HCT116 (cell line): ENCODE results near the gene TSPAN3.

Experiments used
- CEBPB ChIP-seq: IDR thresholded peaks from 2 replicates; pipeline ENCODE4 v1.6.1; 2012; ENCODE audit warnings: low read depth
- CTCF ChIP-seq, 3 experiments: fragments of 200-600 bp in 1 of 3; sonication (generic) in 1 of 3; IDR thresholded peaks in 2 of 3; conservative IDR thresholded peaks in 1 of 3; 2 replicates each; pipeline ENCODE4 v1.5.1; 2012 to 2017; ENCODE audit warnings: low read depth in 2 of 3, low read length in 2 of 3, antibody characterized with exemption in 1 of 3, borderline replicate concordance in 1 of 3, control low read depth in 1 of 3, mild to moderate bottlenecking in 1 of 3, mixed read lengths in 1 of 3, mixed run types in 1 of 3, moderate library complexity in 1 of 3; ENCODE audit not compliant: insufficient read depth in 1 of 3
- ELF1 ChIP-seq: IDR thresholded peaks from 2 replicates; pipeline ENCODE4 v1.6.1; 2012; ENCODE audit warnings: low read depth, borderline replicate concordance
- EZH2 ChIP-seq: fragments of 200-600 bp; sonication (generic); IDR thresholded peaks from 2 replicates; pipeline ENCODE4 v1.6.1; 2017; ENCODE audit warnings: antibody characterized with exemption, mixed run types
- EZH2phosphoT487 ChIP-seq: fragments of 200-600 bp; IDR thresholded peaks from 2 replicates; pipeline ENCODE4 v1.6.1; 2018; ENCODE audit warnings: antibody characterized with exemption, borderline replicate concordance
- JUND ChIP-seq: IDR thresholded peaks from 2 replicates; pipeline ENCODE4 v1.6.1; 2012
- POLR2A ChIP-seq: IDR thresholded peaks from 2 replicates; pipeline ENCODE4 v1.7.0; 2011; ENCODE audit warnings: borderline replicate concordance; ENCODE audit not compliant: insufficient read depth, insufficient read length; ENCODE audit errors: extremely low read depth
- POLR2AphosphoS5 ChIP-seq: IDR thresholded peaks from 2 replicates; pipeline ENCODE4 v1.6.1; 2011; ENCODE audit warnings: mild to moderate bottlenecking, low read depth, low read length, moderate library complexity
- REST ChIP-seq: IDR thresholded peaks from 2 replicates; pipeline ENCODE4 v1.6.1; 2012; ENCODE audit warnings: low read depth
- SP1 ChIP-seq: IDR thresholded peaks from 2 replicates; pipeline ENCODE4 v1.6.1; 2012; ENCODE audit warnings: low read depth
- TCF7L2 ChIP-seq: IDR thresholded peaks from 2 replicates; pipeline ENCODE4 v1.7.0; 2011; ENCODE audit warnings: borderline replicate concordance, inconsistent platforms; ENCODE audit not compliant: insufficient read depth, insufficient read length; ENCODE audit errors: extremely low read depth
- ZNF274 ChIP-seq: fragments of 200-500 bp; sonication (Bioruptor generic); IDR thresholded peaks from 2 replicates; pipeline ENCODE4 v1.6.1; 2014; ENCODE audit warnings: mild to moderate bottlenecking, low read depth, low read length, inconsistent platforms
- TF ChIP-seq, protein P1 (sequence below): IDR thresholded peaks from 2 replicates; pipeline ENCODE4 v1.6.1; 2012

DNA sequence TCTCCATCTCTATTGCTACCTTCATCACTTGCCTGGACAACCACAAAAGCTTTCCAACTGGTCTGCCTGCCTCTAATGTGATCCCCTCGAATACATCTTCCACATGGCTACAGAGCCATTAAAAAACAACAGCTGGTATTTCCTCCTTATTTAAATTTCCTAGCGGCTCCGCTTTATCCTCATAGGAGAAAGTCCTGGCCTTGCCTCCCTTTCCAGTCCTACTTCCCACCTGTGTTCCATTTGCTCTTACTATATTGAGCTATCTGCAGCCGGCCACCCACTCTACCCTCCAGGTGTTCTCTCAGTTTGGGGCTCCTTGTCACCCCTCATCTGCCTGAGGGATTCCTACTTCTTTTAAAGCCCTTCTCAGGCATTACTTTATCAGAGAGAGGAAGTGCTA lies 49.7 kb upstream of the TSPAN3 start:
- TF ChIP-seq CTCF (IDR thresholded peaks at IDR 0.05 in 2 of 3, conservative IDR thresholded peaks at IDR 0.05 in 1 of 3; ENCODE audit: borderline replicate concordance in 1 of 3, insufficient read depth in 1 of 3, low read depth in 2 of 3, low read length in 2 of 3) (no peak), REST (no peak), JUND (no peak), ZNF274 (no peak), CEBPB (no peak), EZH2 (no peak), SP1 (no peak), POLR2A (no peak), TCF7L2 (no peak), EZH2phosphoT487 (no peak), POLR2AphosphoS5 (no peak), ELF1 (no peak)
- TF ChIP-seq, protein P1, sequence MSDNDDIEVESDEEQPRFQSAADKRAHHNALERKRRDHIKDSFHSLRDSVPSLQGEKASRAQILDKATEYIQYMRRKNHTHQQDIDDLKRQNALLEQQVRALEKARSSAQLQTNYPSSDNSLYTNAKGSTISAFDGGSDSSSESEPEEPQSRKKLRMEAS: no peak
